ENCODE measurements around the gene NCAPD2.

GRCh38 chr12:6549684-6550151 lies 55.8 kb downstream of the NCAPD2 start:
- TF ChIP-seq CTCF (IDR thresholded peaks at IDR 0.05): no peak
- TF ChIP-seq ZFX (IDR thresholded peaks at IDR 0.05; ENCODE audit: borderline replicate concordance): no peak
